ENCODE data around the gene C1QBP. TPM values are rescaled to one million over a fixed set of nuclear protein-coding genes. Genes with fewer than 3 reads are reported as not detected.

C1QBP gene
- total RNA-seq, 2 experiments from 2014 or later = 59.9 to 62.9 TPM

- POLR2A ChIA-PET = no interaction called here
- H3K36me3 ChIP-seq (ENCODE audit: insufficient read depth, low read length) = peaks cover 83% of the 10 kb centered on the region
- no peak overlapping the region for H3K27ac Mint-ChIP-seq
- H3K9me3 Mint-ChIP-seq = no peaks in the 10 kb centered on the region
- no peaks in the 10 kb centered on the region for H3K9me3 ChIP-seq (ENCODE audit: control insufficient read depth in 1 of 2, insufficient read depth in 1 of 2, low read length in 2 of 2)
- TF ChIP-seq CTCF (IDR thresholded peaks at IDR 0.05) = no peak
- peaks cover 14% of the 10 kb centered on the region for H3K4me1 Mint-ChIP-seq (ENCODE audit: low read depth)
- H3K36me3 Mint-ChIP-seq (ENCODE audit: low read depth) = peaks cover 87% of the 10 kb centered on the region
- no peak for ATAC-seq (ENCODE audit: poor library complexity)
- intact Hi-C loops (cut with DNase I, micrococcal nuclease) = no loop called here
- no peak for DNase-seq
- H3K27ac ChIP-seq (ENCODE audit: low read depth in 1 of 2, low read length in 2 of 2) = no peak overlapping the region
- H3K27me3 Mint-ChIP-seq = no peaks in the 10 kb centered on the region
- H3K27me3 ChIP-seq (ENCODE audit: control insufficient read depth in 1 of 2, insufficient read depth in 2 of 2, low read length in 2 of 2) = no peaks in the 10 kb centered on the region
- CTCF ChIA-PET = no interaction called here
- H3K4me1 ChIP-seq (ENCODE audit: insufficient read depth, low read length) = peaks cover 5% of the 10 kb centered on the region
- H3K4me3 Mint-ChIP-seq = no peak overlapping the region
- H3K4me3 ChIP-seq (ENCODE audit: low read length) = no peak overlapping the region
Observed at GRCh38 chr17:5391678-5392077, 47.3 kb downstream of the C1QBP start.

Other genes with a start within 250 kb of the C1QBP start
- 1 to 10 TPM; 2.2 to 3.1 TPM for gene ZNF594, start 247.3 kb downstream of the C1QBP start, total RNA-seq
- under 1 TPM; 0.31 to 0.47 TPM for gene SCIMP, start 204.3 kb downstream of the C1QBP start, total RNA-seq
- 10 to 100 TPM; 27.4 to 31.8 TPM for gene RABEP1, start 156.9 kb downstream of the C1QBP start, total RNA-seq
- 100 to 1,000 TPM; 129 to 142 TPM for gene NUP88, start 19.5 kb downstream of the C1QBP start, total RNA-seq
- gene RPAIN, start 19.0 kb downstream of the C1QBP start, total RNA-seq = 10 to 100 TPM; 68.7 to 77.5 TPM
- gene DHX33, start 29.8 kb upstream of the C1QBP start, total RNA-seq = 1 to 10 TPM; 2.5 to 2.9 TPM
- 10 to 100 TPM; 88.3 to 98.7 TPM for gene DERL2, start 47.0 kb upstream of the C1QBP start, total RNA-seq
- gene MIS12, start 47.4 kb upstream of the C1QBP start, total RNA-seq = 10 to 100 TPM; 19.2 to 20.3 TPM
- 100 to 1,000 TPM; 254 to 258 TPM for gene NLRP1, start 145.4 kb upstream of the C1QBP start, total RNA-seq